ENCODE results near the gene DEFB119. TPM values are rescaled to one million over a fixed set of nuclear protein-coding genes. Genes with fewer than 3 reads are reported as not detected.

Gene DEFB119
- total and polyA plus RNA-seq, 11 donors: not detected

GRCh38 chr20:31418307-31418706 lies 27.9 kb upstream of the DEFB119 start:
- ATAC-seq (no peak), DNase-seq (no peak)
- Histone ChIP-seq H3K9me3 (no peaks in the 10 kb centered on the region), H3K27me3 (peaks cover 0 to 15% (median 0%) of the 10 kb centered on the region in 9 donors), H3K4me1 (no peaks in the 10 kb centered on the region), H3K4me3 (no peak overlapping the region), H3K36me3 (no peaks in the 10 kb centered on the region), H3K27ac (no peak overlapping the region)
- intact Hi-C loops (cut with DNase I): no loop called here
- 77 to 83% (median 82%) methylated on average over 7 of the region's 7 CpGs for WGBS, 4 donors
- TF ChIP-seq CTCF (IDR thresholded peaks at IDR 0.05) (no peak), POLR2A (IDR thresholded peaks at IDR 0.05) (no peak)

- Histone ChIP-seq H3K27me3 (peaks cover 0 to 15% (median 0%) of the 10 kb centered on the region in 9 donors), H3K36me3 (no peaks in the 10 kb centered on the region), H3K4me3 (no peak overlapping the region), H3K27ac (no peak overlapping the region), H3K9me3 (no peaks in the 10 kb centered on the region), H3K4me1 (no peaks in the 10 kb centered on the region)
- intact Hi-C loops (cut with DNase I): no loop called here
- TF ChIP-seq POLR2A (IDR thresholded peaks at IDR 0.05): no peak
- TF ChIP-seq CTCF (IDR thresholded peaks at IDR 0.05): no peak
- no peak for ATAC-seq
- WGBS, 4 donors: 88 to 90% (median 89%) methylated on average over 2 of the region's 2 CpGs
- DNase-seq: no peak
Observed at GRCh38 chr20:31415653-31416052, 25.3 kb upstream of the DEFB119 start.

DNA sequence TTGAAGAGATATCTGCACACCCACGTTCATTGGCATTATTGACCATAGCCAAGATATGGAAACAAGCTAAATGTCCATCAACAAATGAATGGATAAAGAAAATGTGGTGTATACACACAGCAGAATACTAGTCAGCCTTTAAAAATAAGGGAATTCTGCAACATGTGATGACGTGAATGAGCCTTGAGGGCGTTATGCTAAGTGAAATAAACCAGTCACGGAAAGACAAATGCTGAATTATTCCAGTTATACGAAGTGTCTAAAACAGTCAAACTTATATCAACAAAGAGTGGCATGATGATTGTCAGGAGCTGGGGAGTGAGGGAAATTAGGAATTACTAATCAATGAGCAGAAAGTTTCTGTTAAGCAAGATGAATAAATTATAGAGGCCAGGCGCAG lies 24.0 kb upstream of the DEFB119 start:
- H3K4me1 ChIP-seq: no peaks in the 10 kb centered on the region
- H3K36me3 ChIP-seq: no peaks in the 10 kb centered on the region
- H3K27me3 ChIP-seq: peaks cover 0 to 19% (median 0%) of the 10 kb centered on the region in 9 donors
- H3K9me3 ChIP-seq: no peaks in the 10 kb centered on the region
- DNase-seq (no peak), ATAC-seq (no peak)
- TF ChIP-seq POLR2A (IDR thresholded peaks at IDR 0.05) (no peak), CTCF (IDR thresholded peaks at IDR 0.05) (no peak)
- H3K27ac ChIP-seq: no peak overlapping the region
- WGBS, 4 donors: 69 to 73% (median 71%) methylated on average over 6 of the region's 6 CpGs
- H3K4me3 ChIP-seq: no peak overlapping the region
- intact Hi-C loops (cut with DNase I): no loop called here

- no peak for DNase-seq
- intact Hi-C loops (cut with DNase I): no loop called here
- WGBS, 4 donors: 26 to 43% (median 35%) methylated on average over 1 of the region's 1 CpG
- ATAC-seq: no peak
- no peaks in the 10 kb centered on the region for H3K9me3 ChIP-seq
- peaks cover 0 to 29% (median 0%) of the 10 kb centered on the region in 9 donors for H3K27me3 ChIP-seq
- no peaks in the 10 kb centered on the region for H3K36me3 ChIP-seq
- H3K27ac ChIP-seq: no peak overlapping the region
- TF ChIP-seq CTCF (IDR thresholded peaks at IDR 0.05): no peak
- TF ChIP-seq POLR2A (IDR thresholded peaks at IDR 0.05): no peak
- H3K4me1 ChIP-seq: no peaks in the 10 kb centered on the region
- H3K4me3 ChIP-seq: no peak overlapping the region
Observed at GRCh38 chr20:31410011-31410410, 19.6 kb upstream of the DEFB119 start.

Measured in heart left ventricle (tissue), 16 donors.